ENCODE data around the gene ATP8B4. TPM values are rescaled to one million over a fixed set of nuclear protein-coding genes. Genes with fewer than 3 reads are reported as not detected.

Gene ATP8B4
- total RNA-seq, 1 experiment from 2014 or later: not detected

DNA sequence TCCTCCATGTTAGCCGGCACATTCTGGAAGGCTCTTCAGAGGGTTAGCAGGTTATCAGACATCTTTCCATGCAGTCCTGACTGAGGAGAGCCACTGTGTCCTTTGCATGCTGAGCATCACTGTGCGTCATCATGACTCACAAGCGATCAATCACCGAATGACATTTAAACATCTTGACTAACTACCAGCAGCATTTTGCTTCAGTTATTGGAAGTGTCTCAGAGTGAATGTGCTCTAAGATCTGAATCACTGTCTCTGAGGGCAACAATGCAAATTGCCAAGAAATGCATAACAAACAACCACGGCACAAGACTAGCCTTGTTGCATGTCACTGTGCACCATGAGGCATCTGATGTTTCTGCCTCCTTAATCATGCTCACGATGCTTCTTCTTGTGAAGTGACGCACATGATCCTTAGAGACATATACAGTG is 18.3 kb upstream of the ATP8B4 start:
- peaks cover 31% of the 10 kb centered on the region for H3K4me1 ChIP-seq (ENCODE audit: insufficient read depth, low read length)
- peak; percentile 87 for ATAC-seq

DNA sequence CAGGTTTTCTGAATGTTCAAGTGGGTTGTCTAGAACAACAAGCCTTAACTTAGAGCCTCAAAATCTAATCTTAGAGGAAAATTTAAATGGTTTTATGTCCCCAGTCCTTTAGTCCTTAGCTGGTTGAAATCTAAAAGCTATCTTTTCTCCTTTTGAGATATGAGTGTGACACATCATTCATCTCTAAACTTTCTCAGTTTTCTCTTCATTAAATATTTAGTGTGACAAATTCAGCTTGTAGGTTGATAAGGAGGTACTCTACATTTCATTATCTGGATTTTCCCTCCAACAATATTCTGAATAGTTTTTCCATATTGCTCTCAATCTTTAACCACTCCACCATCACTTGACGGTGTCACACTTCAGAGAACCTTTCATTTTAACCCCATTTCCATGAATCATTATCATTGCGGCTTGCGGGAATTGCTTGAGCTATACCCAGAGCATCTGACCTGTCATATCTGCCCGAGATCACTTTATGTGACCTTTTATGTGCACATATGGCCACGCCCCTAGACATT is 16.1 kb upstream of the ATP8B4 start:
- Histone ChIP-seq H3K27ac (ENCODE audit: low read length) (peak overlapping the region; percentile 91), H2AFZ (ENCODE audit: low read length) (no peak overlapping the region), H3K4me3 (ENCODE audit: low read length) (peak overlapping the region; percentile 19; the same call in 1 of the 2 replicates), H3K9me2 (replicated peaks; ENCODE audit: low read length) (no peaks in the 10 kb centered on the region), H3K9me3 (ENCODE audit: low read length) (no peaks in the 10 kb centered on the region), H3K36me3 (ENCODE audit: low read depth, low read length) (no peaks in the 10 kb centered on the region), H4K20me1 (ENCODE audit: low read length) (no peaks in the 10 kb centered on the region), H3K9ac (ENCODE audit: low read length) (peak overlapping the region; percentile 50), H3K27me3 (ENCODE audit: low read length) (no peaks in the 10 kb centered on the region), H3K4me1 (ENCODE audit: insufficient read depth, low read length) (peaks cover 31% of the 10 kb centered on the region), H3K4me2 (ENCODE audit: low read length) (peak overlapping the region; percentile 67), H3F3A (ENCODE audit: low read length, unreplicated experiment) (peaks cover 6% of the 10 kb centered on the region), H3K79me2 (ENCODE audit: low read length) (no peaks in the 10 kb centered on the region)
- ATAC-seq: no peak
- no TSS peak for BruUV-seq (replicated peaks)
- DNase-seq: no peak
- CTCF ChIA-PET: interaction anchor here (1.0 kb wide), 1 partner anchor 181 kb away, joined by 4 read pairs; no protein-coding TSS in a partner anchor
- intact Hi-C loops (cut with micrococcal nuclease): loop anchor here (5.0 kb wide), 1 partner anchor 83 kb away; no protein-coding TSS in a partner anchor
- TF ChIP-seq EZH2phosphoT487 (IDR thresholded peaks at IDR 0.05; ENCODE audit: borderline replicate concordance, low read length): no peak
- no peak for TF ChIP-seq EZH2 (IDR thresholded peaks at IDR 0.05; ENCODE audit: low read length, unreplicated experiment)
- TF ChIP-seq, protein P1, sequence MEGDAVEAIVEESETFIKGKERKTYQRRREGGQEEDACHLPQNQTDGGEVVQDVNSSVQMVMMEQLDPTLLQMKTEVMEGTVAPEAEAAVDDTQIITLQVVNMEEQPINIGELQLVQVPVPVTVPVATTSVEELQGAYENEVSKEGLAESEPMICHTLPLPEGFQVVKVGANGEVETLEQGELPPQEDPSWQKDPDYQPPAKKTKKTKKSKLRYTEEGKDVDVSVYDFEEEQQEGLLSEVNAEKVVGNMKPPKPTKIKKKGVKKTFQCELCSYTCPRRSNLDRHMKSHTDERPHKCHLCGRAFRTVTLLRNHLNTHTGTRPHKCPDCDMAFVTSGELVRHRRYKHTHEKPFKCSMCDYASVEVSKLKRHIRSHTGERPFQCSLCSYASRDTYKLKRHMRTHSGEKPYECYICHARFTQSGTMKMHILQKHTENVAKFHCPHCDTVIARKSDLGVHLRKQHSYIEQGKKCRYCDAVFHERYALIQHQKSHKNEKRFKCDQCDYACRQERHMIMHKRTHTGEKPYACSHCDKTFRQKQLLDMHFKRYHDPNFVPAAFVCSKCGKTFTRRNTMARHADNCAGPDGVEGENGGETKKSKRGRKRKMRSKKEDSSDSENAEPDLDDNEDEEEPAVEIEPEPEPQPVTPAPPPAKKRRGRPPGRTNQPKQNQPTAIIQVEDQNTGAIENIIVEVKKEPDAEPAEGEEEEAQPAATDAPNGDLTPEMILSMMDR (conservative IDR thresholded peaks at IDR 0.05; ENCODE audit: low read depth, low read length): no peak
- POLR2A ChIA-PET (ENCODE audit: unreplicated experiment): interaction anchor here (0.7 kb wide), 1 partner anchor 1254 kb away, joined by 4 read pairs; no protein-coding TSS in a partner anchor

More for the DNA sequence above, 18.3 kb upstream of the ATP8B4 start:
- Histone ChIP-seq H3K9me3 (ENCODE audit: low read length) (no peaks in the 10 kb centered on the region), H3F3A (ENCODE audit: low read length, unreplicated experiment) (peaks cover 6% of the 10 kb centered on the region), H3K36me3 (ENCODE audit: low read depth, low read length) (no peaks in the 10 kb centered on the region), H3K4me2 (ENCODE audit: low read length) (peak overlapping the region; percentile 26; the same call in 1 of the 2 replicates), H4K20me1 (ENCODE audit: low read length) (no peaks in the 10 kb centered on the region), H2AFZ (ENCODE audit: low read length) (peak overlapping the region; percentile 22; the same call in 1 of the 2 replicates), H3K27ac (ENCODE audit: low read length) (peak overlapping the region; percentile 91), H3K9ac (ENCODE audit: low read length) (peak overlapping the region; percentile 32; the same call in 1 of the 2 replicates), H3K4me3 (ENCODE audit: low read length) (no peak overlapping the region), H3K27me3 (ENCODE audit: low read length) (no peaks in the 10 kb centered on the region), H3K9me2 (replicated peaks; ENCODE audit: low read length) (no peaks in the 10 kb centered on the region), H3K79me2 (ENCODE audit: low read length) (no peaks in the 10 kb centered on the region)
- TF ChIP-seq, protein P1 (conservative IDR thresholded peaks at IDR 0.05; ENCODE audit: low read depth, low read length): no peak
- TF ChIP-seq EZH2 (IDR thresholded peaks at IDR 0.05; ENCODE audit: low read length, unreplicated experiment) (no peak), EZH2phosphoT487 (IDR thresholded peaks at IDR 0.05; ENCODE audit: borderline replicate concordance, low read length) (no peak)
- peak; percentile 96 for DNase-seq
- POLR2A ChIA-PET (ENCODE audit: unreplicated experiment): no interaction called here
- CTCF ChIA-PET: no interaction called here
- no TSS peak for BruUV-seq (replicated peaks)
- intact Hi-C loops (cut with micrococcal nuclease): loop anchor here (5.0 kb wide), 1 partner anchor 85 kb away; no protein-coding TSS in a partner anchor

Data from PC-3 (cell line).